H9 (cell line): ENCODE results near the gene NUDT14. TPM values are rescaled to one million over a fixed set of nuclear protein-coding genes. Genes with fewer than 3 reads are reported as not detected.

Experiments
- DNase-seq: peaks from one replicate; pipeline ENCODE4 v3.0.0-alpha.2; 2017
- H2AFZ ChIP-seq: one replicate; pipeline ENCODE4 v1.6.1; 2013; ENCODE audit warnings: mild to moderate bottlenecking, low read length, control low read depth, moderate library complexity
- H2AK5ac ChIP-seq: 2 replicates; pipeline ENCODE4 v1.6.1; 2013; ENCODE audit warnings: low read length, control low read depth, mixed read lengths; ENCODE audit not compliant: insufficient read length
- H2BK120ac ChIP-seq: one replicate; pipeline ENCODE4 v1.6.1; 2013; ENCODE audit warnings: low read depth, mild to moderate bottlenecking, low read length, control low read depth, inconsistent platforms; ENCODE audit not compliant: poor library complexity, severe bottlenecking
- H2BK12ac ChIP-seq: 2 replicates; pipeline ENCODE4 v1.6.1; 2013; ENCODE audit warnings: low read length, control low read depth, mixed read lengths, low read depth; ENCODE audit not compliant: insufficient read length
- H2BK15ac ChIP-seq: 2 replicates; pipeline ENCODE4 v1.6.1; 2013; ENCODE audit warnings: low read depth, low read length, control low read depth
- H2BK20ac ChIP-seq: one replicate; pipeline ENCODE4 v1.6.1; 2013; ENCODE audit warnings: low read depth, mild to moderate bottlenecking, low read length, control low read depth, inconsistent platforms; ENCODE audit not compliant: poor library complexity, severe bottlenecking
- H2BK5ac ChIP-seq: 2 replicates; pipeline ENCODE4 v1.6.1; 2013; ENCODE audit warnings: low read length, control low read depth, mixed read lengths; ENCODE audit not compliant: insufficient read length
- H3K14ac ChIP-seq: 2 replicates; pipeline ENCODE4 v1.6.1; 2013; ENCODE audit warnings: low read length, control low read depth; ENCODE audit not compliant: insufficient read depth
- H3K18ac ChIP-seq: 2 replicates; pipeline ENCODE4 v1.6.1; 2013; ENCODE audit warnings: low read depth, mild to moderate bottlenecking, mixed read lengths, low read length, control low read depth; ENCODE audit not compliant: insufficient read length
- H3K23ac ChIP-seq: 2 replicates; pipeline ENCODE4 v1.6.1; 2013; ENCODE audit warnings: low read length, control low read depth, mixed read lengths, low read depth; ENCODE audit not compliant: insufficient read length
- H3K23me2 ChIP-seq: 2 replicates; pipeline ENCODE4 v1.6.1; 2013; ENCODE audit warnings: low read depth, mild to moderate bottlenecking, mixed read lengths, low read length, control low read depth; ENCODE audit not compliant: insufficient read length, poor library complexity, severe bottlenecking
- H3K27ac ChIP-seq: 2 replicates; pipeline ENCODE4 v1.5.1; 2013; ENCODE audit warnings: low read length, control low read depth, mixed read lengths, low read depth; ENCODE audit not compliant: insufficient read length
- H3K27me3 ChIP-seq: 2 replicates; pipeline ENCODE4 v1.6.1; 2013; ENCODE audit warnings: low read length, control low read depth, inconsistent platforms; ENCODE audit not compliant: insufficient read depth
- H3K4ac ChIP-seq: 2 replicates; pipeline ENCODE4 v1.6.1; 2013; ENCODE audit warnings: low read depth, mild to moderate bottlenecking, control low read depth, inconsistent platforms, low read length, moderate library complexity
- H3K4me1 ChIP-seq: 2 replicates; pipeline ENCODE4 v1.6.1; 2013; ENCODE audit warnings: low read length, control low read depth, inconsistent platforms; ENCODE audit not compliant: insufficient read depth
- H3K4me2 ChIP-seq: 2 replicates; pipeline ENCODE4 v1.6.1; 2013; ENCODE audit warnings: low read length, control low read depth, mixed read lengths; ENCODE audit not compliant: insufficient read length, insufficient read depth
- H3K56ac ChIP-seq: 2 replicates; pipeline ENCODE4 v1.6.1; 2013; ENCODE audit warnings: low read depth, mild to moderate bottlenecking, mixed read lengths, low read length, control low read depth; ENCODE audit not compliant: insufficient read length
- H3K79me1 ChIP-seq: 2 replicates; pipeline ENCODE4 v1.6.1; 2013; ENCODE audit warnings: low read depth, mild to moderate bottlenecking, moderate library complexity, low read length, control low read depth, inconsistent platforms; ENCODE audit not compliant: insufficient read depth, poor library complexity, severe bottlenecking
- H3K79me2 ChIP-seq: 2 replicates; pipeline ENCODE4 v1.6.1; 2013; ENCODE audit warnings: low read length, control low read depth, inconsistent platforms; ENCODE audit not compliant: insufficient read depth
- H3K9ac ChIP-seq: 2 replicates; pipeline ENCODE4 v1.6.1; 2013; ENCODE audit warnings: low read length, control low read depth, mixed read lengths; ENCODE audit not compliant: insufficient read length; ENCODE audit errors: extremely low read depth
- H3K9me3 ChIP-seq: one replicate; pipeline ENCODE4 v1.6.1; 2013; ENCODE audit warnings: low read depth, low read length, inconsistent platforms; ENCODE audit not compliant: control insufficient read depth
- H3T11ph ChIP-seq: one replicate; pipeline ENCODE4 v1.6.1; 2013; ENCODE audit warnings: mild to moderate bottlenecking, low read length, control low read depth, inconsistent platforms
- H4K20me1 ChIP-seq: one replicate; pipeline ENCODE4 v1.6.1; 2013; ENCODE audit not compliant: control insufficient read depth, insufficient read length, insufficient read depth
- H4K5ac ChIP-seq: 2 replicates; pipeline ENCODE4 v1.6.1; 2013; ENCODE audit warnings: low read depth, mild to moderate bottlenecking, mixed read lengths, low read length, control low read depth; ENCODE audit not compliant: insufficient read length
- H4K8ac ChIP-seq: replicated peaks from 2 replicates; pipeline ENCODE4 v1.6.1; 2013; ENCODE audit warnings: low read length, control low read depth, mixed read lengths, low read depth; ENCODE audit not compliant: insufficient read length
- H4K91ac ChIP-seq: 2 replicates; pipeline ENCODE4 v1.6.1; 2013; ENCODE audit warnings: low read depth, mild to moderate bottlenecking, moderate library complexity, mixed read lengths, low read length, control low read depth; ENCODE audit not compliant: insufficient read length
- H3K27ac Mint-ChIP-seq, 3 experiments: 2 replicates in 2 of 3; 3 replicates in 1 of 3; pipeline ENCODE4 v1.8.0; 2020 to 2021; ENCODE audit warnings: mixed read lengths in 3 of 3, mild to moderate bottlenecking in 1 of 3, moderate library complexity in 1 of 3
- H3K27me3 Mint-ChIP-seq: 2 replicates; pipeline ENCODE4 v1.8.0; 2021; ENCODE audit warnings: low read depth, mild to moderate bottlenecking, moderate library complexity, mixed read lengths
- H3K36me3 Mint-ChIP-seq, 3 experiments: 2 replicates in 2 of 3; 3 replicates in 1 of 3; pipeline ENCODE4 v1.8.0; 2020 to 2021; ENCODE audit warnings: low read depth in 3 of 3, mixed read lengths in 3 of 3; ENCODE audit not compliant: insufficient read depth in 1 of 3
- H3K4me1 Mint-ChIP-seq, 2 experiments: 2 replicates each; pipeline ENCODE4 v1.8.0; 2020; ENCODE audit warnings: mixed read lengths in 2 of 2
- H3K4me3 Mint-ChIP-seq, 2 experiments: 2 replicates in 1 of 2; 3 replicates in 1 of 2; pipeline ENCODE4 v1.8.0; 2020 to 2021; ENCODE audit warnings: mild to moderate bottlenecking in 2 of 2, mixed read lengths in 2 of 2, moderate library complexity in 1 of 2
- H3K9me3 Mint-ChIP-seq, 2 experiments: 2 replicates in 1 of 2; 3 replicates in 1 of 2; pipeline ENCODE4 v1.8.0; 2020; ENCODE audit warnings: mild to moderate bottlenecking in 2 of 2, mixed read lengths in 2 of 2, moderate library complexity in 1 of 2
- WGBS: extraction: QIAGEN DNeasy Blood & Tissue Kit; methylation state at CpG from one replicate; pipeline ENCODE4 v1.1.7; 2013; ENCODE audit warnings: missing lambda C conversion rate, low lambda C conversion rate, mixed read lengths; ENCODE audit not compliant: insufficient read length; ENCODE audit errors: extremely low coverage; 5-methylcytosine and 5-hydroxymethylcytosine counted together
- total RNA-seq: library from RNA; stranded (reverse); gene quantifications from 2 replicates; pipeline ENCODE4 v1.2.1, GENCODE V29; 2021
- TF ChIP-seq, protein P1 (sequence below): fragments of 200-600 bp; sonication (generic); conservative IDR thresholded peaks from 3 replicates; pipeline ENCODE4 v1.8.0; 2021; ENCODE audit warnings: antibody characterized with exemption, mild to moderate bottlenecking

Gene NUDT14
- total RNA-seq, 1 experiment from 2014 or later: 41.1 TPM

DNA sequence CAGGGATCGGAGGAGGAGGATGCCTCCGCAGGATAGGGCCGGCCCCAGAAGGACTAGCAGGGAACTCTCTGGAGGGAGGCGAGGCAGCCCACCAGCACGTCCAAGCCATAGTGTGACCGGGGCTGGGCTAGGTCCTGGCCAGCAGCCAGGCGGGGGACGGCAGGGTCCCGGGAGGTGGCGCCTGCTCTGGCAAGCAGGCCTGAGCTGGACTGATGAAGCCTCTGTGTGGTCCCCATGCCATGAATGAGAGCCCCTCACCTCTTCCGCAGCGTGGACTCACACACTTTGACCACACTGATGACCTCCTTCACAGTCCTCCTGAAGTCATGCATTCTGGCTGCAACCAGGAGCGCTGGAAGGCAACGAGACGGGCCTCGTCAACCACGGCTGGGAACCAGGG, 47.5 kb upstream of the NUDT14 start:
- Histone ChIP-seq H3K18ac (no peak overlapping the region), H3K4me1 (no peaks in the 10 kb centered on the region), H2BK120ac (no peak overlapping the region), H4K5ac (no peak overlapping the region), H3K27ac (no peak overlapping the region), H3K4ac (no peak overlapping the region), H4K8ac (no peak overlapping the region), H3K79me2 (no peaks in the 10 kb centered on the region; the same call in 1 of the 2 replicates), H3K9me3 (no peaks in the 10 kb centered on the region), H2BK15ac (no peak overlapping the region), H3K27me3 (no peaks in the 10 kb centered on the region), H2AK5ac (no peak overlapping the region), H2BK5ac (no peak overlapping the region), H3T11ph (no peak overlapping the region), H3K56ac (no peak overlapping the region), H4K91ac (no peak overlapping the region), H2AFZ (no peak overlapping the region), H3K79me1 (no peaks in the 10 kb centered on the region), H2BK20ac (no peak overlapping the region), H4K20me1 (no peaks in the 10 kb centered on the region), H3K14ac (no peak overlapping the region; the same call in 1 of the 2 replicates), H3K4me2 (no peak overlapping the region), H3K23ac (no peak overlapping the region), H3K9ac (no peak overlapping the region), H3K23me2 (no peaks in the 10 kb centered on the region), H2BK12ac (no peak overlapping the region)
- no peak for DNase-seq
- Mint-ChIP-seq H3K4me3 (no peak overlapping the region), H3K27ac (peak overlapping the region in 1 of 3 experiments; percentile 94; a peak in 1 of 7 replicates), H3K4me1 (no peaks in the 10 kb centered on the region), H3K36me3 (peaks cover 3 to 16% (median 5%) of the 10 kb centered on the region in 3 experiments; a peak in 4 of 7 replicates), H3K27me3 (no peaks in the 10 kb centered on the region), H3K9me3 (peaks cover 0 to 2% of the 10 kb centered on the region in 2 experiments; a peak in 2 of 5 replicates)
- TF ChIP-seq, protein P1, sequence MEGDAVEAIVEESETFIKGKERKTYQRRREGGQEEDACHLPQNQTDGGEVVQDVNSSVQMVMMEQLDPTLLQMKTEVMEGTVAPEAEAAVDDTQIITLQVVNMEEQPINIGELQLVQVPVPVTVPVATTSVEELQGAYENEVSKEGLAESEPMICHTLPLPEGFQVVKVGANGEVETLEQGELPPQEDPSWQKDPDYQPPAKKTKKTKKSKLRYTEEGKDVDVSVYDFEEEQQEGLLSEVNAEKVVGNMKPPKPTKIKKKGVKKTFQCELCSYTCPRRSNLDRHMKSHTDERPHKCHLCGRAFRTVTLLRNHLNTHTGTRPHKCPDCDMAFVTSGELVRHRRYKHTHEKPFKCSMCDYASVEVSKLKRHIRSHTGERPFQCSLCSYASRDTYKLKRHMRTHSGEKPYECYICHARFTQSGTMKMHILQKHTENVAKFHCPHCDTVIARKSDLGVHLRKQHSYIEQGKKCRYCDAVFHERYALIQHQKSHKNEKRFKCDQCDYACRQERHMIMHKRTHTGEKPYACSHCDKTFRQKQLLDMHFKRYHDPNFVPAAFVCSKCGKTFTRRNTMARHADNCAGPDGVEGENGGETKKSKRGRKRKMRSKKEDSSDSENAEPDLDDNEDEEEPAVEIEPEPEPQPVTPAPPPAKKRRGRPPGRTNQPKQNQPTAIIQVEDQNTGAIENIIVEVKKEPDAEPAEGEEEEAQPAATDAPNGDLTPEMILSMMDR: no peak
- WGBS: no CpG with 5 or more reads among the region's 17 CpGs
